A673 (cell line): ENCODE measurements around the gene TUBB3.

Experiments used
- EZH2 ChIP-seq: fragments of 200-600 bp; sonication (generic); IDR thresholded peaks from 2 replicates; pipeline ENCODE4 v1.6.1; 2017; ENCODE audit warnings: borderline replicate concordance, low read depth, mild to moderate bottlenecking, mixed read lengths, antibody characterized with exemption, low read length; ENCODE audit not compliant: poor library complexity, severe bottlenecking
- TF ChIP-seq, protein P1 (sequence below): fragments of 300-800, 200-600 bp; sonication (generic); conservative IDR thresholded peaks from 2 replicates; pipeline ENCODE4 v1.5.1; 2017; ENCODE audit warnings: low read depth, mild to moderate bottlenecking, antibody characterized with exemption, low read length, moderate library complexity, mixed read lengths

DNA sequence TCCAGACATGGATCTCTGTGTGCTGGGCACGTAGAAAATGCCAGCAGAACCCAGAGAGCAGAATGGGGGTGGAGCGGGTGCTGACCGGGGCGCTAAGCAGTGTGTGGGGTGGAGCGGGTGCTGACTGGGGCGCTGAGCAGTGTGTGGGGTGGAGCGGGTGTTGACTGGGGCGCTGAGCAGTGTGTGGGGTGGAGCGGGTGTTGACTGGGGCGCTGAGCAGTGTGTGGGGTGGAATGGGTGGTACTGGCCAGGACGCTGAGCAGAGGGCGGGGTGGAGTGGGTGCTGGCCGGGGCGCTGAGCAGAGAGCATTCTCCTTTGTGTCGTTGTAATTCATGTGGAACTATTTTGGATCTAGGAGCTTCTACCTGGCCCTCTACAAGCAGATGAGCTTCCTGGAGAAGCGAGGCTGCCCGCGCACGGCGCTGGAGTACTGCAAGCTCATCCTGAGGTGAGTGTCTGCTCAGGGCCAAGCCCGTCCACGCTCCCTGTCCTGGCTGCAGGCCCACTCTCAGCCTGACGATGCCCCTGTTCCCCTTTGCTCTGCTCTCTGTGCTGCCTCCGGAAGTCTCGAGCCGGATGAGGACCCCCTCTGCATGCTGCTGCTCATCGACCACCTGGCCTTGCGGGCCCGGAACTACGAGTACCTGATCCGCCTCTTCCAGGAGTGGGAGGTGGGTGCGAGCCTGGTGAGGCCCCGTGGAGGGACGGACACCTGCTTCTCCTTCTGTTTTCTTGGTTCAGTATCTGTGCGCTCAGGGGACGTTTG, 24.8 kb upstream of the TUBB3 start:
- TF ChIP-seq, protein P1, sequence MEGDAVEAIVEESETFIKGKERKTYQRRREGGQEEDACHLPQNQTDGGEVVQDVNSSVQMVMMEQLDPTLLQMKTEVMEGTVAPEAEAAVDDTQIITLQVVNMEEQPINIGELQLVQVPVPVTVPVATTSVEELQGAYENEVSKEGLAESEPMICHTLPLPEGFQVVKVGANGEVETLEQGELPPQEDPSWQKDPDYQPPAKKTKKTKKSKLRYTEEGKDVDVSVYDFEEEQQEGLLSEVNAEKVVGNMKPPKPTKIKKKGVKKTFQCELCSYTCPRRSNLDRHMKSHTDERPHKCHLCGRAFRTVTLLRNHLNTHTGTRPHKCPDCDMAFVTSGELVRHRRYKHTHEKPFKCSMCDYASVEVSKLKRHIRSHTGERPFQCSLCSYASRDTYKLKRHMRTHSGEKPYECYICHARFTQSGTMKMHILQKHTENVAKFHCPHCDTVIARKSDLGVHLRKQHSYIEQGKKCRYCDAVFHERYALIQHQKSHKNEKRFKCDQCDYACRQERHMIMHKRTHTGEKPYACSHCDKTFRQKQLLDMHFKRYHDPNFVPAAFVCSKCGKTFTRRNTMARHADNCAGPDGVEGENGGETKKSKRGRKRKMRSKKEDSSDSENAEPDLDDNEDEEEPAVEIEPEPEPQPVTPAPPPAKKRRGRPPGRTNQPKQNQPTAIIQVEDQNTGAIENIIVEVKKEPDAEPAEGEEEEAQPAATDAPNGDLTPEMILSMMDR, result no peak
- TF ChIP-seq EZH2, result no peak
